IPS-15b (cell line): Measurements from ENCODE around the gene MT1M.

Experiments
- H3K27me3 ChIP-seq: one replicate; pipeline ENCODE4 v1.6.1; 2013; ENCODE audit warnings: low read length; ENCODE audit not compliant: control insufficient read depth, insufficient read depth
- H3K36me3 ChIP-seq: one replicate; pipeline ENCODE4 v1.6.1; 2013; ENCODE audit warnings: low read length; ENCODE audit not compliant: control insufficient read depth, insufficient read depth
- H3K4me1 ChIP-seq: one replicate; pipeline ENCODE4 v1.6.1; 2013; ENCODE audit warnings: mild to moderate bottlenecking, low read length; ENCODE audit not compliant: control insufficient read depth, insufficient read depth
- H3K4me3 ChIP-seq: one replicate; pipeline ENCODE4 v1.5.1; 2013; ENCODE audit warnings: low read depth, low read length
- H3K9ac ChIP-seq: one replicate; pipeline ENCODE4 v1.6.1; 2013; ENCODE audit warnings: low read depth, mild to moderate bottlenecking, low read length
- H3K9me3 ChIP-seq: one replicate; pipeline ENCODE4 v1.6.1; 2013; ENCODE audit warnings: mild to moderate bottlenecking, low read length; ENCODE audit not compliant: control insufficient read depth, insufficient read depth

Gene MT1M

DNA sequence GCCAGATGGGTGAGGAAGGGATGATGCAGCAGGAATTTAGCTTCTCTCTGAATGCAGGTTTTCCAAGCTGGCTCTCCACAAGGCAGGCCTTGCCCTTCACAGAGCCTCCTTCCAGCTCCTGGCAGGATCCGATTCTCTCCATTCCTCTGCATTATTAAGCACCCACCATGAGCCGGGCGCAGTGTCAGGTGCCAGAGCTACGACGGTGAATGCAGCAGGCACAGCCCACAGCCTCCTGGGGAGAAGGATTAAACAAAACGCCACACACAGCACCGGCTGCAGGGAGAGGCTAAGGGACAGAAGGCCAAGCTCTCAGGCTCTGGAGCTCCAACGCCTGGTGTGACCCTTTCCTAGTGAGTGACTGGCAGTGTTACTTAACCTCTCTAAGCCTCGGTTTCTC is 31.1 kb upstream of the MT1M start:
- H3K4me1 ChIP-seq, result no peaks in the 10 kb centered on the region
- no peak overlapping the region for H3K4me3 ChIP-seq
- no peaks in the 10 kb centered on the region for H3K36me3 ChIP-seq

DNA sequence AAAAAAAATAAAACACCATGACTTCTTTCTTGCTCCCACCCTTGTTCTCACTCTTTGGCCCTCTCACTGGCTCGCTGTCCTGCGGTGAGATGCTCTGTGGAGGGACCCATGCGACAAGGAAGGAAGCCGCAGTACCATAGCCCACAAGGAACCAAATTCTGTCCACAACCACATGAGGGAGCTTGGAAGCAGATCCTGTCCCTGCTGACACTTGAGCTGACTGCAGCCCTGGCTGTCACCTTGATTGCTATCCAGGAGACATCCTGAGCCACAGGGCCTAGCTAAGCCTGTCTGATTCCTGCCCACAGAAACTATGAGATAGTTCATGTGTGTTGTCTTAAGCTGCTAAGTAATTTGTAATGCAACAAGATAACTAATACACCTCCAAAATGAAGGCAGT is 28.9 kb upstream of the MT1M start:
- Histone ChIP-seq H3K4me1 (no peaks in the 10 kb centered on the region), H3K4me3 (no peak overlapping the region), H3K27me3 (peaks cover 47% of the 10 kb centered on the region), H3K36me3 (no peaks in the 10 kb centered on the region), H3K9me3 (no peaks in the 10 kb centered on the region), H3K9ac (no peak overlapping the region)

More for the DNA sequence above, 31.1 kb upstream of the MT1M start:
- Histone ChIP-seq H3K9ac (no peak overlapping the region), H3K27me3 (peaks cover 25% of the 10 kb centered on the region), H3K9me3 (no peaks in the 10 kb centered on the region)

DNA sequence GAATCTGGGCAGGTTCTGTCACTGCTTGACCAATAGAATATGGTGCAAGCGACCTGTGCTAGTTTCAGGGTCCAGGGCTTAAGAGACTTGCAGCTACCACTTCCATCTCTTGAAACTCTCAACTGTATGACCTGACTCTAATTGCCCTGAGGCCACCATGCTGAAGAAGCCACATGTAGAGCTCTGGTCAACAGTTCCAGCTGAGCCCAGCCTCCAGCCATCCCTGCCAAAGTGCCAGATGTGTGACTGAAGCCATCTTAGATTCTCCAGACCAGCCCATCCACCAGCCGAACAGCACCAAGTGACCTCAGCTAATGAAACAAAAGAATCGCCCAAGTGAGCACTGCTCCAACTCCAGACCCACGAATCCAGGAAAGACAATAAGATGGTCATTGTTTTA is 27.5 kb upstream of the MT1M start:
- Histone ChIP-seq H3K9ac (no peak overlapping the region), H3K27me3 (peaks cover 61% of the 10 kb centered on the region), H3K9me3 (no peaks in the 10 kb centered on the region), H3K36me3 (no peaks in the 10 kb centered on the region), H3K4me3 (no peak overlapping the region), H3K4me1 (peaks cover 5% of the 10 kb centered on the region)

DNA sequence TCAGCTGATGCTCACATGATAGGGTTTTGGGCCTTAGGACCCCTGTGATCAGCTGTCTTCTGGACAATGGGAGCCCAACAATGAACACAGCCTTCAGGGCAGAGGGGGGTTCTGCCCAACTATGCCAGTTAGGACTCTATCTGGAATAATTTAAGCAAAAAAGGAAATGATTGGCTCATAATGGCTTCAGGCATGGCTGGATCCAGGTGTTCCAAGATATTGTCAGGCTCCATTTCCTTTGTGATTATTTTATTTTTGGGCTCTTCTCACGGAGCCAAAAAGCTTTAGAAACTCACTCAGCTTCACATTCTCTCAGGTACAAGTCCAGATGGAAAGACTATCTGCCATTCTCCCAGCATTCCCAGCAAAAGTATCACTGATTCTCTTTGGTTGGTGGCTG is 27.0 kb upstream of the MT1M start:
- Histone ChIP-seq H3K4me1 (peaks cover 7% of the 10 kb centered on the region), H3K9ac (no peak overlapping the region), H3K4me3 (no peak overlapping the region), H3K36me3 (no peaks in the 10 kb centered on the region), H3K27me3 (peaks cover 66% of the 10 kb centered on the region), H3K9me3 (no peaks in the 10 kb centered on the region)

DNA sequence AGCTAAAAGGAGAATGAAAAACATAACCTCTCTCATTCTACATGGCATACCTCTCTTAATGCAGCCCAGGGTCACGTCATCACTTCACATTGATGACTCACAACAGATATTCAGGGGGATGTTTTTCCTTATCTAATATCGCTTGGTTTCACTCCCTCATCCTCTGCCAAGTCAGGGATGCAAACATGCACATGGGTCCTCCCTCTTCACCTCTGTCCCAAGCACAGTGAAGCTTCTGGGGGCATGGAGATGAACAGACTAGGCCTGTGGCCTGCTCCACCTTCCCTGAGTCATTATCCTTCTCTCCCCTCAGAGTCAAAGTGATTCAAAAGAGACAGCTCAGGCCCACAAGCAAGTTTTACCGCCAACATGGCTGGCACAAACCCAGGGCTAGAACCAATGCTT is 26.4 kb upstream of the MT1M start:
- Histone ChIP-seq H3K4me3 (no peak overlapping the region), H3K9ac (no peak overlapping the region), H3K9me3 (no peaks in the 10 kb centered on the region), H3K27me3 (peaks cover 72% of the 10 kb centered on the region), H3K4me1 (peaks cover 9% of the 10 kb centered on the region), H3K36me3 (no peaks in the 10 kb centered on the region)

DNA sequence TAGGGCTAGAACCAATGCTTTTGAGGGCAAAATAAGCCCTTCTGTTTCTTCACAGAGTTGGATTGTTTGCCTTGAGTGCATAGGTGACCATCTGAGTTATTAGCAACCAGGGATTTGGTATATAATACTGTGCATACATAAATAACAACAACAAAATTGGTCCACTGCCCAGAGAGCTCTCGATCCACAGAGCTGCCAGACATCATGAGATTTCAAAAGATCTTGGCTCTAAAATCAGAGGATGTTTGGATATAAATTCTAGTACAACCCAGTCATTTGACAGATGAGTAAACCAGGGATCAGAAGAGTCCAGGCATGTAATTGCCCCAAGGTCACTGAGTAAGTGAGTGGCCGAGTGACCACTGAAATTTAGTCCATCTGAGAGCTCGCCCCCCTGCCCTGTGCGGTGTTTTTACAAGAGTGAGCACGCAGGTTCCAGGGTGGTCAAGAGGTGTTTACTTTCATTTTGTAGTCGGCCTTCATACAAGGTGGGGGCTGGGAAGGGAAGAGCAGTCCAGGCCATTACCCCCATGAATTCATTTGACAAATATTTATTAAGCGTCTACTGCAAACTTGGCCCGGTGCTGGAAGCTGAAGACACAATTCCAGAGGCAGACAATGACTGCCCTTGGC is 25.9 kb upstream of the MT1M start:
- Histone ChIP-seq H3K27me3 (peaks cover 72% of the 10 kb centered on the region), H3K9ac (no peak overlapping the region), H3K9me3 (no peaks in the 10 kb centered on the region), H3K4me1 (peaks cover 9% of the 10 kb centered on the region), H3K4me3 (no peak overlapping the region), H3K36me3 (no peaks in the 10 kb centered on the region)

DNA sequence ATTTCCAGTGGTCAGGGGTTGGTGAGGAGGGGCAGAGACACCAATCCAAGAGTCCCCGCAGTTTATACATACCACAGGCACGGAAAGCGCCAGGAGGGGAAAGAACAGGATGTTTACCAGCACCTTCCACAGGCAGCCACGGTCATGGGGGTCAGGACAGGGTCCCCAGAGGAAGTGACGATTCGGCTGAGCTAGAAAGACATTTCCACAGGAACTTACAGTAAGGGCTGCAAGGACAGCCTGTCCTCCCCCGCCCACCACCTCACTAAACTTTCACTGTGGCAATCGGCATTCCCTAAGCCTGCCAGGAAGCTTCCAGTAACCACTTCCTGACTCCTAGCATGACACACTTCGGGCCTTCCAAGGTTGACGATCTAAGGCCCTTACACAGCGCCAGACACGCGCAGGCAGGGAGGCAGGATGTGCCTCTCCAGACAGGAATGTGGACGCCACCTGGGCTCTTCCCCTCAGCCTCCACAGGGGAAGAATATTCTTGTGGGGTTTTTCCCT is 25.3 kb upstream of the MT1M start:
- peaks cover 9% of the 10 kb centered on the region for H3K4me1 ChIP-seq
- peaks cover 75% of the 10 kb centered on the region for H3K27me3 ChIP-seq
- no peaks in the 10 kb centered on the region for H3K9me3 ChIP-seq
- no peak overlapping the region for H3K4me3 ChIP-seq
- H3K36me3 ChIP-seq, result no peaks in the 10 kb centered on the region
- H3K9ac ChIP-seq, result no peak overlapping the region

DNA sequence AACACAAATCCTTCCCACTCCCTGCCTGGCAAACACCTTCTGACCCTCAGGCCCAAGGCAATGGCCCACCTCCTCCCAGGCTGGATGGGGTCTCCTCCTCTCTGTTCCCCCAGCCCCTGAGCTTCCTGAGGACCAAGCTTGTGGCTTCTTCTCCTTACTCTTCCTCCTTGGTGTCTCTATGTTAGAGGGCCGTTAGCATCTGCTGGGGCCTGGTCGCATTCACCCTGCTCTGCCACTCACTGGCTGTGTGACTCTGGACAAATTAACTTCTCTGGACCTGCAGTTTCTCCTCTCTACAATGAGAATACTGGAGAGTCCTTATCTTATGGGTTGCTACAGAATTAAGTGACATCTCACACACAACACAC is 24.8 kb upstream of the MT1M start:
- peak overlapping the region; percentile 71 for H3K4me3 ChIP-seq
- no peaks in the 10 kb centered on the region for H3K9me3 ChIP-seq
- H3K4me1 ChIP-seq, result peaks cover 9% of the 10 kb centered on the region
- no peak overlapping the region for H3K9ac ChIP-seq
- H3K27me3 ChIP-seq, result peaks cover 79% of the 10 kb centered on the region
- H3K36me3 ChIP-seq, result no peaks in the 10 kb centered on the region

DNA sequence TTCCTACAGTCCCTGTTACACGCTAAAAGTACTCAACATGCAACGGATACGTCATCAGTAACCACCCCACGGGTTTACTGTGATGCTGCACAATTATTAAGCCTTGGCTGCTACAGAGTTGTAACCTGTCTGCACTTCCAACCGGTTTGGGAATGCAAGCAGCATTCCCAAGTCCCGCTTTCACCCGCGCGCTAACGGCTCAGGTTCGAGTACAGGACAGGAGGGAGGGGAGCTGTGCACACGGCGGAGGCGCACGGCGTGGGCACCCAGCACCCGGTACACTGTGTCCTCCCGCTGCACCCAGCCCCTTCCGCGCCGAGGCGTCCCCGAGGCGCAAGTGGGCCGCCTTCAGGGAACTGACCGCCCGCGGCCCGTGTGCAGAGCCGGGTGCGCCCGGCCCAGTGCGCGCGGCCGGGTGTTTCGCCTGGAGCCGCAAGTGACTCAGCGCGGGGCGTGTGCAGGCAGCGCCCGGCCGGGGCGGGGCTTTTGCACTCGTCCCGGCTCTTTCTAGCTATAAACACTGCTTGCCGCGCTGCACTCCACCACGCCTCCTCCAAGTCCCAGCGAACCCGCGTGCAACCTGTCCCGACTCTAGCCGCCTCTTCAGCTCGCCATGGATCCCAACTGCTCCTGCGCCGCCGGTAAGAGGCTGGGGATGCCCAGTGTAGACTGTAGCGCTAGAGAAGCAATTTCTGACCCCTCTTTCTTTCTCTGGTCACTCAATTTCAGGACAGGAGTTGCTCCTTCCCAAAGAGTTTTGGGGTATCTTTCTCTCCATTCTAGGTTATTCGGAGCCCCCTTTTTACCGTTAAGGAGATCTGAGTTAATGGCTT is 24.2 kb upstream of the MT1M start, which contains the start of gene MT2A:
Gene MT2A (plus strand): TSS at position 542 of the 833 bp plus-strand sequence. CDS start 72 bp downstream, at position 614.
- Histone ChIP-seq H3K27me3 (peaks cover 80% of the 10 kb centered on the region), H3K36me3 (no peaks in the 10 kb centered on the region), H3K4me3 (peak within 1 kb of the TSS; percentile 71), H3K9ac (no peak within 1 kb of the TSS), H3K4me1 (peaks cover 9% of the 10 kb centered on the region), H3K9me3 (no peaks in the 10 kb centered on the region)

DNA sequence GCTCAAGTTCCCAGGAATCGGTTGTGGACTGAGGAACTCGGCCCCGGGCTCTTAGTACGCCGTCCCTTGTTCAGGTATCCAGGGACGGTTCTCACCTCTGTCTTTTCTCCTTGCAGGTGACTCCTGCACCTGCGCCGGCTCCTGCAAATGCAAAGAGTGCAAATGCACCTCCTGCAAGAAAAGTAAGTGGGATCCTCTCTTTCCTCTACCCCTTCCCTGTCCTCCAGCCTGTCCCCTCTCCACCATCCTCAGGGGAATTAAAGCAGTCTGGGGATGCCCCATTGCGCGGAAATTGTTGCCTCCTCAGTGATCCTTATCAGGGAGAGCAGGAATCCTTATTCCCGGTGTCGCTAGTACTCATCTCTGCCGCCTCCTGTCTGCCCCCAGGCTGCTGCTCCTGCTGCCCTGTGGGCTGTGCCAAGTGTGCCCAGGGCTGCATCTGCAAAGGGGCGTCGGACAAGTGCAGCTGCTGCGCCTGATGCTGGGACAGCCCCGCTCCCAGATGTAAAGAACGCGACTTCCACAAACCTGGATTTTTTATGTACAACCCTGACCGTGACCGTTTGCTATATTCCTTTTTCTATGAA is 23.5 kb upstream of the MT1M start:
- peaks cover 84% of the 10 kb centered on the region for H3K27me3 ChIP-seq
- H3K36me3 ChIP-seq, result no peaks in the 10 kb centered on the region
- peak overlapping the region; percentile 71 for H3K4me3 ChIP-seq
- H3K4me1 ChIP-seq, result peaks cover 9% of the 10 kb centered on the region
- H3K9ac ChIP-seq, result no peak overlapping the region
- H3K9me3 ChIP-seq, result no peaks in the 10 kb centered on the region

DNA sequence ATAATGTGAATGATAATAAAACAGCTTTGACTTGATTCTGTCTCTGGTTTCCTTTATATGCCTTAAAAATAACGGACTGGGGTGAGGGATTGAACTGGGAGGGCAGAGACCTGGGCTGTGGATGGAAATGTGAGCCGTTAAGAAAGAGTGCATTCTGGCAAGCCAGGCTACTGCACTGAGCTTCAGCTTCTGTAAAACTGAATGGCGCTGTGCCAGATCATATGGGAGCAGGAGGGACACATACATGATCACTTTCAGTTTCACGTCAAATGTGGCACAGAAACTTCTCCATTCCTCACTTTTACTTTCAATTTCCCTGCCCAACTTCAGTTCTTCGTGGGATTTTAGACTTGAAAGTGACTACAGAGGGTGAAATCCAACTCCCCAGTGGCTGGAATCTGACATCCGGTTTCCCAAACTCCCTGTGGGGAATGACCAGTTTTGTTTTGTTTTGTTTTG is 23.0 kb upstream of the MT1M start:
- H3K4me1 ChIP-seq, result peaks cover 9% of the 10 kb centered on the region
- no peak overlapping the region for H3K9ac ChIP-seq
- peak overlapping the region; percentile 71 for H3K4me3 ChIP-seq

More for the DNA sequence above, 23.0 kb upstream of the MT1M start:
- Histone ChIP-seq H3K27me3 (peaks cover 88% of the 10 kb centered on the region), H3K36me3 (no peaks in the 10 kb centered on the region), H3K9me3 (no peaks in the 10 kb centered on the region)
